ENCODE measurements around the gene SBF2.

DNA sequence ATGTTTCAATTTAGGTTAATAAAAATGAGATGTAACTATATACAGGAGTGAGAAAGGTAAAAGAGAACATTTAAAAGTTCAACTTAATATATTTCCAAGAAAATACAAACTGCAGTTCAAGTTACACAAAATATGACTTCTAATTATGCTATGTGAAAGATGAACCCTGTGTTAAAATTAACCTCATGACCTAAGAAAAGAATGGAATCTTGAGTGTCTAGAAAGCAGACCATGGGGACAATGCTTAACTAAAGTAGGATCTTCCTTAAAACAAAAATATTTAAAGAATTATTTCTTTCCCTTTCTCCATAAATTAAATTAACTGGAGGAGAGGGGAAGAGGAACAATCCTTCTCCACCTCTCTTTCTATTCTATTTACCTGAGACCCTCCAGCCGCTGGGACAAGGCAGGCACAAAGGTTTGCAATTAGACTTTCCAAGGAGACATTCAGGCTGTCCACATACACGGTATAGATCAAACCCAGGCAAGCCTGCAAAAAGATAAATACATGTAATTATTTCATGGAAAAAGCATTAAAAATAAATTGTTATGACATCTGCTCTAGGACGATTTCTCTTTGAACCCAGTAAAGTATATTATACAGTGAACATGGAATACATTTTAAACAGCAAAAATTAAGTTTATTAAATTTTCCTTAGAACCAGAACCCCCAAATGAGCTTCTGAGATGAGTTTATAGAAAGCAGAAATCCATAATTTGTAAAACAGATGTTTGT, 264.5 kb downstream of the SBF2 start:
- TF ChIP-seq CTCF (IDR thresholded peaks at IDR 0.05; ENCODE audit: borderline replicate concordance, extremely low read depth, low read length, poor library complexity, severe bottlenecking) = no peak
- TF ChIP-seq EZH2 (IDR thresholded peaks at IDR 0.05; ENCODE audit: borderline replicate concordance, low read depth, low read length, severe bottlenecking) = no peak
